DOHH2 (cell line): ENCODE measurements around the gene POLR2B.
A peak's percentile ranks its signal among the peaks of the same experiment; 100 is the strongest.

Experiments
- H3F3A ChIP-seq: fragments of 200-600 bp; sonication (generic), shearing (Covaris generic); 2 replicates; pipeline ENCODE4 v1.6.0; 2016; ENCODE audit warnings: antibody characterized with exemption, mild to moderate bottlenecking; ENCODE audit not compliant: control insufficient read depth, insufficient read depth
- H3K27ac ChIP-seq: fragments of 200-600 bp; sonication (generic); 2 replicates; pipeline ENCODE4 v1.5.1; 2014; ENCODE audit warnings: low read depth, mild to moderate bottlenecking, low read length, moderate library complexity
- H3K27me3 ChIP-seq: fragments of 200-600 bp; sonication (generic); 2 replicates; pipeline ENCODE4 v1.6.1; 2014; ENCODE audit warnings: mild to moderate bottlenecking, low read length, mixed read lengths; ENCODE audit not compliant: control insufficient read depth
- H3K36me3 ChIP-seq: fragments of 200-600 bp; sonication (generic); 2 replicates; pipeline ENCODE4 v1.6.1; 2014; ENCODE audit warnings: mild to moderate bottlenecking, low read length, moderate library complexity, mixed read lengths; ENCODE audit not compliant: control insufficient read depth
- H3K4me1 ChIP-seq: fragments of 200-600 bp; sonication (generic); 2 replicates; pipeline ENCODE4 v1.6.1; 2014; ENCODE audit warnings: mild to moderate bottlenecking, low read length, mixed read lengths; ENCODE audit not compliant: control insufficient read depth
- H3K4me2 ChIP-seq: fragments of 200-600 bp; sonication (generic); 2 replicates; pipeline ENCODE4 v1.6.0; 2014; ENCODE audit warnings: mild to moderate bottlenecking, low read length, moderate library complexity
- H3K4me3 ChIP-seq: fragments of 200-600 bp; sonication (generic); 2 replicates; pipeline ENCODE4 v1.5.1; 2014; ENCODE audit warnings: mild to moderate bottlenecking, low read length, mixed read lengths
- H3K79me2 ChIP-seq: fragments of 200-600 bp; sonication (generic); 2 replicates; pipeline ENCODE4 v1.6.1; 2014; ENCODE audit warnings: mild to moderate bottlenecking, low read length, mixed read lengths; ENCODE audit not compliant: control insufficient read depth
- H3K9me2 ChIP-seq: fragments of 200-600 bp; sonication (generic); replicated peaks from 2 replicates; pipeline ENCODE4 v1.6.1; 2014; ENCODE audit warnings: mild to moderate bottlenecking, low read length, mixed read lengths; ENCODE audit not compliant: control insufficient read depth
- H3K9me3 ChIP-seq: fragments of 200-600 bp; sonication (generic); 2 replicates; pipeline ENCODE4 v1.6.1; 2014; ENCODE audit warnings: antibody characterized with exemption, low read length, mixed read lengths; ENCODE audit not compliant: control insufficient read depth, insufficient read depth
- H4K20me1 ChIP-seq: fragments of 200-600 bp; sonication (generic); 2 replicates; pipeline ENCODE4 v1.6.0; 2014; ENCODE audit warnings: low read depth, mild to moderate bottlenecking, antibody characterized with exemption, low read length, moderate library complexity; ENCODE audit not compliant: control insufficient read depth, insufficient read depth
- EZH2phosphoT487 ChIP-seq: fragments of 200-600 bp; sonication (generic); IDR thresholded peaks from 2 replicates; pipeline ENCODE4 v1.6.1; 2017; ENCODE audit warnings: borderline replicate concordance, mild to moderate bottlenecking, antibody characterized with exemption, low read length, moderate library complexity, mixed read lengths
- TF ChIP-seq, protein P1 (sequence below): fragments of 200-600 bp; sonication (generic); IDR thresholded peaks from one replicate; pipeline ENCODE4 v1.5.1; 2014; ENCODE audit warnings: antibody characterized with exemption, mild to moderate bottlenecking, low read depth, low read length; ENCODE audit not compliant: poor library complexity, severe bottlenecking

The POLR2B gene

GRCh38 chr4:56972809-56973208 lies 5.9 kb upstream of the POLR2B start:
- Histone ChIP-seq H3K27ac (no peak overlapping the region), H3K4me2 (no peak overlapping the region), H3K9me2 (no peaks in the 10 kb centered on the region), H3K4me3 (no peak overlapping the region), H3F3A (peaks cover 2% of the 10 kb centered on the region), H3K9me3 (no peaks in the 10 kb centered on the region), H4K20me1 (peaks cover 12% of the 10 kb centered on the region; the same call in 1 of the 2 replicates), H3K4me1 (peaks cover 16% of the 10 kb centered on the region), H3K36me3 (peaks cover 87% of the 10 kb centered on the region), H3K79me2 (peaks cover 63% of the 10 kb centered on the region), H3K27me3 (no peaks in the 10 kb centered on the region)
- TF ChIP-seq EZH2phosphoT487 = no peak
- TF ChIP-seq, protein P1, sequence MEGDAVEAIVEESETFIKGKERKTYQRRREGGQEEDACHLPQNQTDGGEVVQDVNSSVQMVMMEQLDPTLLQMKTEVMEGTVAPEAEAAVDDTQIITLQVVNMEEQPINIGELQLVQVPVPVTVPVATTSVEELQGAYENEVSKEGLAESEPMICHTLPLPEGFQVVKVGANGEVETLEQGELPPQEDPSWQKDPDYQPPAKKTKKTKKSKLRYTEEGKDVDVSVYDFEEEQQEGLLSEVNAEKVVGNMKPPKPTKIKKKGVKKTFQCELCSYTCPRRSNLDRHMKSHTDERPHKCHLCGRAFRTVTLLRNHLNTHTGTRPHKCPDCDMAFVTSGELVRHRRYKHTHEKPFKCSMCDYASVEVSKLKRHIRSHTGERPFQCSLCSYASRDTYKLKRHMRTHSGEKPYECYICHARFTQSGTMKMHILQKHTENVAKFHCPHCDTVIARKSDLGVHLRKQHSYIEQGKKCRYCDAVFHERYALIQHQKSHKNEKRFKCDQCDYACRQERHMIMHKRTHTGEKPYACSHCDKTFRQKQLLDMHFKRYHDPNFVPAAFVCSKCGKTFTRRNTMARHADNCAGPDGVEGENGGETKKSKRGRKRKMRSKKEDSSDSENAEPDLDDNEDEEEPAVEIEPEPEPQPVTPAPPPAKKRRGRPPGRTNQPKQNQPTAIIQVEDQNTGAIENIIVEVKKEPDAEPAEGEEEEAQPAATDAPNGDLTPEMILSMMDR = no peak

DNA sequence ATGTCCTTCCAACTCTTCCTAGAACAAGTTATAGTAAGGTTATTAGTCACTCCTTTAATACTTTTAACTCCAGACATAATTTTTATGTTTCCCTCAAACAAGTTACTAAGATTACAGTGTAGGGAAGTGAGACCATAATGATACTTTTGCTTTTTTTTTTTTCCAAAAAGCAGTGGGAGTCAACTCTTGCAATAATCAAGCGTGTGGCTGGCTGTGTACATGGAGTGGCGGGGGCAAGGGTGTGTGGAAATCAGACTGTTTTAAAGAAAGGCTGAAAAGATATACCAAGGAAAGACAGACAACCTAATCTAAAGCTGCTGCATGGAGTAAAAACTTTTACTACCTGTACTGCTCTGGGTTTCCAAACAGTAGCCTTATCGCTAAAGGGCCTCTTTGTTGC lies 5.4 kb upstream of the POLR2B start:
- Histone ChIP-seq H3K4me2 (0 out of 2 replicates have a peak overlapping the region, but pooled peaks have one; percentile 99), H3K9me2 (no peaks in the 10 kb centered on the region), H3K27me3 (no peaks in the 10 kb centered on the region), H3F3A (peaks cover 5% of the 10 kb centered on the region), H3K9me3 (no peaks in the 10 kb centered on the region), H3K4me3 (no peak overlapping the region), H3K4me1 (peaks cover 16% of the 10 kb centered on the region), H3K36me3 (peaks cover 82% of the 10 kb centered on the region), H3K79me2 (peaks cover 63% of the 10 kb centered on the region), H3K27ac (no peak overlapping the region), H4K20me1 (peaks cover 12% of the 10 kb centered on the region; the same call in 1 of the 2 replicates)
- no peak for TF ChIP-seq EZH2phosphoT487

DNA sequence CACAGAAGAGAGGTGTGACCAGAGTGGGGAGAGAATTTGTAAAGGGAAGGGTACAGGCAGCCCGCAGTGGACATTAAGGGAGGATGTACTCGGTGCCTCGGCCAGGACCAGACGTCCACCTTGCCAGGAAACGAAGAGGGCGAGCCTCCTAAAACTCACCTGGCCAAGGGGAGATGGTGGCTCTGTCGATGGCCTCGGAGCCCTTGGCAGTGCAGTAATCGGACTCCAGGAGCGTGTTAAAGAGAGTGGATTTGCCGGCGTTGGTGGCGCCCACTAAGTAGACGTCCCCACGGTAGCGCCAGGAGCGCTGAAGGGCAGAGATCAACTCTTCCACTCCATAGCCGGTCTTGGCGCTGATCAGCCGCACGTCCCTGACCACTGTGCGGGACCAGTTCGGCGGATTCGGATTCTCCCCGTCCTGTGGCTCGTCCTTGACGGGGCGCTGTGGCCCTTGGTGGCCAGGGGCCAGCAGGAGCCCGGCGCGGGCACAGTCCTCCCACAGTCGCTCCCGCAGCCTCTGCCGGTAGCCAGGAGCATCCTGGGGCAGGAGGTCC lies 2.3 kb upstream of the POLR2B start:
- Histone ChIP-seq H3K27ac (no peak overlapping the region), H3K9me2 (no peaks in the 10 kb centered on the region), H3F3A (peaks cover 7% of the 10 kb centered on the region), H3K4me3 (peak overlapping the region; percentile 94), H3K9me3 (no peaks in the 10 kb centered on the region), H3K27me3 (no peaks in the 10 kb centered on the region), H3K4me2 (peak overlapping the region; percentile 99), H3K36me3 (peaks cover 79% of the 10 kb centered on the region), H3K79me2 (peaks cover 89% of the 10 kb centered on the region), H3K4me1 (peaks cover 33% of the 10 kb centered on the region), H4K20me1 (peaks cover 28% of the 10 kb centered on the region)
- no peak for TF ChIP-seq EZH2phosphoT487

GRCh38 chr4:56976837-56977320 lies 1.8 kb upstream of the POLR2B start:
- Histone ChIP-seq H3K4me1 (peaks cover 39% of the 10 kb centered on the region), H3F3A (peaks cover 7% of the 10 kb centered on the region), H3K36me3 (peaks cover 79% of the 10 kb centered on the region), H3K4me3 (peak overlapping the region; percentile 94), H3K79me2 (peaks cover 90% of the 10 kb centered on the region), H3K9me3 (no peaks in the 10 kb centered on the region), H3K27me3 (no peaks in the 10 kb centered on the region), H3K4me2 (peak overlapping the region; percentile 99), H3K27ac (peak overlapping the region; percentile 92), H3K9me2 (no peaks in the 10 kb centered on the region), H4K20me1 (peaks cover 33% of the 10 kb centered on the region)
- no peak for TF ChIP-seq EZH2phosphoT487
- TF ChIP-seq, protein P1 = peak; percentile 36
